Motor neuron (in vitro differentiated cells): ENCODE measurements around the gene PIK3CB. TPM values are rescaled to one million over a fixed set of nuclear protein-coding genes. Genes with fewer than 3 reads are reported as not detected.
A peak's percentile ranks its signal among the peaks of the same experiment; 100 is the strongest.
"Not testable (repeated sequence)": the region's sequence is repeated elsewhere in the genome, so short reads cannot be mapped to it uniquely, and the experiment has no call there.

ENCODE experiments used
- ATAC-seq, 8 experiments: fragments of 200-7000 bp; cut with Tn5 transposase; replicated peaks in 6 of 8; 2 replicates each; pipeline ENCODE4 v1.8.0; 2021; ENCODE audit warnings: mild to moderate bottlenecking in 8 of 8, moderate library complexity in 8 of 8
- H3K27ac ChIP-seq, 2 donors: fragments of 250-450 bp; sonication (Bioruptor Pico); 2 replicates each; pipeline ENCODE4 v1.9.0; 2021; ENCODE audit warnings: antibody characterized with exemption in 2 of 2, mild to moderate bottlenecking in 2 of 2, moderate library complexity in 1 of 2
- H3K4me1 ChIP-seq, 2 donors: fragments of 250-450 bp; sonication (Bioruptor Pico); replicated peaks in 1 of 2; 2 replicates each; pipeline ENCODE4 v1.6.1; 2021; ENCODE audit warnings: antibody characterized with exemption in 2 of 2, mild to moderate bottlenecking in 2 of 2, moderate library complexity in 1 of 2
- H3K4me3 ChIP-seq, 5 donors: fragments of 250-450 bp; sonication (Bioruptor Pico); 2 replicates each; pipeline ENCODE4 v1.9.0; 2021; ENCODE audit warnings: antibody characterized with exemption in 5 of 5, mild to moderate bottlenecking in 5 of 5, moderate library complexity in 4 of 5
- WGBS, 10 experiments: fragments of 450-650 bp; shearing (Covaris generic); methylation state at CpG; one replicate each; pipeline ENCODE4 v1.0.0; 2022; 5-methylcytosine and 5-hydroxymethylcytosine counted together
- in situ Hi-C, 9 experiments: fragments of 400-800 bp; cut with MboI; loops; one replicate each; pipeline ENCODE4 v1.15.0; 2021; ENCODE audit warnings: low sequenced_read_pairs in 9 of 9, low pct_unique_long_range_greater_than_20kb in 2 of 9; ENCODE audit not compliant: unreplicated experiment in 9 of 9
- total RNA-seq, 8 experiments: library from RNA; unstranded; fragments of 300-600 nt; gene quantifications; 2 replicates each; pipeline versions ENCODE4 v1.2.3 to v1.2.4, GENCODE V29; 2022

The PIK3CB gene
- total RNA-seq, 8 experiments from 2014 or later, result 5.8 to 21.0 (median 10.6) TPM

DNA sequence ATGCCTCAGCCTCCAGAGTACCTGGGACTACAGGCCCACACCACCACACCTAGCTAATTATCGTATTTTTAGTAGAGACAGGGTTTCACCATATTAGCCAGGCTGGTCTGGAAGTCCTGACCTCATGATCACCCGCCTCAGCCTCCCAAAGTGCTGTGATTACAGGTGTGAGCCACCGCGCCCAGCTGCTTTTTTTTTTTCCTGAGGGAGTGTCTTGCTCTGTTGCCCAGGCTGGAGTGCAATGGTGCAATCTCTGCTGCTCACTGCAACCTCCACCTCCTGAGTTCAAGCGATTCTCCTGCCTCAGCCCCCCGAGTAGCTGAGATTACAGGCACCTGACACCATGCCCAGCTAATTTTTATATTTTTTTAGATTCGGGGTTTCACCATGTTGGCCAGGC, 3.7 kb upstream of the PIK3CB start:
- ATAC-seq, H3K4me1 ChIP-seq, in situ Hi-C loops, H3K27ac ChIP-seq, H3K4me3 ChIP-seq: not testable (repeated sequence)
- WGBS, 10 experiments, result 80 to 100% (median 100%) methylated on average over 2 to 6 of the region's 7 CpGs; no CpG with 5 or more reads in 3 of the 10 experiments

- Histone ChIP-seq H3K4me3 (peak overlapping the region in 1 of 5 donors; percentile 76), H3K27ac (peak overlapping the region in 1 of 2 donors; percentile 12)
- in situ Hi-C loops, ATAC-seq, H3K4me1 ChIP-seq: not testable (repeated sequence)
- 89 to 100% (median 98%) methylated on average over 2 to 14 of the region's 19 CpGs for WGBS, 10 experiments
Observed at GRCh38 chr3:138835846-138836245, 1.1 kb upstream of the PIK3CB start.

DNA sequence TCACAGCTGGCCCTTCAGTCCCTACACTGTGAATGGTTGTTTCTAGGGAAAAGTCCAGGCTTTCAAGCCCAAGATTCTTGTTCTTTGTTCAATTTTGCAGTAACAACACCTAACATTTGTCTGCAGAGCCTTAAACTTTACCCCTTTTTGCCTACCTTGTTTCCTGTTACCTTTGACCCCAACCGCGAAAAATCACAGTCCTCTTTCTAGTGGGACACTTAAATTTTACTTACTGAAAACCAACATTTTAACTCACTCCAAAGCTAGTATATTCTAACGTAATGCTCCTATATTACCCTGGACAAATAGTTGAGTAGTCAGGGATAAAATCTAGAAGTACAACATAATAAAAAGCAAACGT, 649 bp upstream of the PIK3CB start:
- Histone ChIP-seq H3K4me3 (peak overlapping the region; percentile 55 to 85 (median 71)), H3K4me1 (peaks cover 2 to 5% of the 10 kb centered on the region in 2 donors), H3K27ac (peak overlapping the region; percentile 88 to 91)
- no peak for ATAC-seq
- in situ Hi-C loops, result no loop called here
- WGBS, 10 experiments, result 14 to 81% (median 50%) methylated on average over 2 to 4 of the region's 4 CpGs; no CpG with 5 or more reads in 1 of the 10 experiments

GRCh38 chr3:138833899-138834595, 681 bp downstream of the PIK3CB start:
- 0 to 8% (median 0%) methylated on average over 1 to 16 of the region's 43 CpGs; no CpG with 5 or more reads in 1 of the 10 experiments for WGBS, 10 experiments
- in situ Hi-C loops, result no loop called here
- Histone ChIP-seq H3K27ac (peak overlapping the region; percentile 88 to 91), H3K4me1 (peaks cover 2 to 5% of the 10 kb centered on the region in 2 donors), H3K4me3 (peak overlapping the region; percentile 55 to 85 (median 71))
- peak in 6 of 8 experiments; percentile 40 to 67 (median 59) for ATAC-seq

DNA sequence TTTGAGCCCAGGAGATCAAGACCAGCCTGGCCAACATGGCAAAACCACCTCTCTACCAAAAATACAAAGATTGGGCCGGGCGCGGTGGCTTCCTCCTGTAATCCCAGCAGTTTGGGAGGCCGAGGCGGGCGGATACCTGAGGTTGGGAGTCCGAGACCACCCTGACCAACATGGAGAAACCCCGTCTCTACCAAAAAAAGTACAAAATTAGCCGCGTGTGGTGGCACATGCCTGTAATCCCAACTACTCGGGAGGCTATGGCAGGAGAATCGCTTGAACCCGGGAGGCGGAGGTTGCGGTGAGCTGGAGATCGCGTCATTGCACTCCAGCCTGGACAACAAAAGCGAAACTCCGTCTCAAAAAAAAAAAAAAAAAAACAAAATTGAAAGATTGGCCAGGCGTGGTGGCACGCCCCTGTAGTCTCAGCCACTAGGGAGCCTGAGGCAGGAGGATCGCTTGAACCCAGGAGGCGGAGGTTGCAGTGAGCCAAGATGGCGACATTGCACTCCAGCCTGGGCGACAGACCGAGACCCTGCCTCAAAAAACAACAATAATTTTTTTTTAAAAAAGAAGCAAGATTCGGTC, 2.2 kb downstream of the PIK3CB start:
- H3K4me3 ChIP-seq, H3K27ac ChIP-seq, H3K4me1 ChIP-seq, ATAC-seq, in situ Hi-C loops: not testable (repeated sequence)
- WGBS, 10 experiments, result 88 to 100% (median 100%) methylated on average over 1 to 12 of the region's 27 CpGs; no CpG with 5 or more reads in 1 of the 10 experiments

GRCh38 chr3:138829886-138830510, 4.7 kb downstream of the PIK3CB start:
- in situ Hi-C loops, result no loop called here
- H3K27ac ChIP-seq, result no peak overlapping the region
- no peaks in the 10 kb centered on the region for H3K4me1 ChIP-seq
- ATAC-seq, result no peak
- no peak overlapping the region for H3K4me3 ChIP-seq
- 90 to 100% (median 94%) methylated on average over 1 to 11 of the region's 15 CpGs; no CpG with 5 or more reads in 1 of the 10 experiments for WGBS, 10 experiments

DNA sequence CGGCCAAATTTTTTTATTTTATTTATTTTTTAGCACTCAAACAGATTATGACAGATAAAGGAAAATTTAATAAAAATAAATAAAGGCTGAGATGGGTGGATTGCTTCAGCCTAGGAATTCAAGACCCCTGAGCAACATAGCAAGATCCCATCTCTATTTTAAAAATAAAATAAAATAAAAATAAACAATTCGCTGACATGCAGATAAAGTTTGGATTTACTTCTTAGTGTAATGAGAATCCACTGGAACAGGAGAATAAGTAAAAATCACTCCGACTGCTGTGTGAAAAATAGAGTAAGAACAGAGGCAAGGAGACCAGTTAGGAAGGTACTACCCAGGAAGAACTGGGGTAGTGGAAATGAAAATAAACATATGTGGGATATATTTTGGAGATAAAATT, 5.6 kb downstream of the PIK3CB start:
- no peak for ATAC-seq
- Histone ChIP-seq H3K4me1 (no peaks in the 10 kb centered on the region), H3K27ac (no peak overlapping the region), H3K4me3 (no peak overlapping the region)
- 83 to 100% (median 98%) methylated on average over 1 to 3 of the region's 3 CpGs; no CpG with 5 or more reads in 1 of the 10 experiments for WGBS, 10 experiments
- in situ Hi-C loops, result no loop called here

DNA sequence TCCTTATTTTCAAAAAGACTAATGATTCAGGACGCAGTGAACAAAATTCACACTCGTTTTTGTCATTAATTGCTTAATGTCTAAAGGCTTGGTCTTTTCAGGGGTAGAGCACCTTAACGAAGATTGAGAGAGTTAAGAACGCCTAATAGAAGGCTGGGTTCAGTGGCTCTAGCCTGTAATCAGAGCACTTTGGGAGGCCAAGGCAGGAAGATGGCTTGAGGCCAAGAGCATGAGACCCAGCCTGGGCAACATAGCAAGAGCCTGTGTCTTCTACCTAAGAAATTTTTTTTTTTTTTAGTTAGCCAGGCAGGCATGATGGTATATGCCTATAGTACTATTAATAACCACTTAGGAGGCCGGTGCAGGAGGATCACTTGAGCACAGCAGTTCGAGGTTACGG, 7.5 kb downstream of the PIK3CB start:
- Histone ChIP-seq H3K4me1 (no peaks in the 10 kb centered on the region), H3K4me3 (no peak overlapping the region), H3K27ac (no peak overlapping the region)
- no peak for ATAC-seq
- in situ Hi-C loops, result no loop called here
- 40 to 100% (median 95%) methylated on average over 1 to 7 of the region's 7 CpGs; no CpG with 5 or more reads in 1 of the 10 experiments for WGBS, 10 experiments

GRCh38 chr3:138825336-138825735, 9.4 kb downstream of the PIK3CB start:
- in situ Hi-C loops, result no loop called here
- H3K27ac ChIP-seq, result no peak overlapping the region
- no peak overlapping the region for H3K4me3 ChIP-seq
- no peaks in the 10 kb centered on the region for H3K4me1 ChIP-seq
- no peak for ATAC-seq
- WGBS, 10 experiments, result 90 to 100% (median 100%) methylated on average over 1 to 2 of the region's 2 CpGs; no CpG with 5 or more reads in 4 of the 10 experiments

- no peak overlapping the region for H3K27ac ChIP-seq
Observed at GRCh38 chr3:138824114-138824506, 10.6 kb downstream of the PIK3CB start.

DNA sequence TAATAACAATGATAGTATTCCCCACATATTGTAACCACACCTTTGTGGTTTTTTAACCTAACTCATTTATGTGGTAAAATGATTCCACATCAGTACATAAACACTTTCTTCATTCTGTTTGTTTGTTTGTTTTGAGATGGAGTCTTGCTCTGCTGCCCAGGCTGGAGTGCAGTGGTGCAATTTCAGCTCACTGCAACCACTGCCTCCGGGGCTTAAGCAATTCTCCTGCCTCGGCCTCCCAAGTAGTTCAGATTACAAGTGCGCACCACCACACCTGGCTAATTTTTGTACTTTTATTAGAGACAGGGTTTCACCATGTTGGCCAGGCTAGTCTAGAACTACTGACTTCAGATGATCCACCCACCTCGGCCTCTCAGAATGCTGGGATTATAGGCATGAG, 14.3 kb downstream of the PIK3CB start:
- H3K27ac ChIP-seq, in situ Hi-C loops, H3K4me1 ChIP-seq, H3K4me3 ChIP-seq, ATAC-seq: not testable (repeated sequence)
- 100% methylated on average over 1 to 4 of the region's 4 CpGs; no CpG with 5 or more reads in 5 of the 10 experiments for WGBS, 10 experiments

More at GRCh38 chr3:138824114-138824506, 10.6 kb downstream of the PIK3CB start:
- Histone ChIP-seq H3K4me3 (no peak overlapping the region), H3K4me1 (no peaks in the 10 kb centered on the region)
- 11 to 86% (median 67%) methylated on average over 1 of the region's 1 CpG; no CpG with 5 or more reads in 5 of the 10 experiments for WGBS, 10 experiments
- peak in 1 of 8 experiments; percentile 24 for ATAC-seq
- in situ Hi-C loops, result no loop called here

- no peak overlapping the region for H3K4me3 ChIP-seq
- no peak for ATAC-seq
- no peak overlapping the region for H3K27ac ChIP-seq
- H3K4me1 ChIP-seq, result peaks cover 0 to 8% of the 10 kb centered on the region in 2 donors
- WGBS, 10 experiments, result 17 to 100% (median 91%) methylated on average over 1 of the region's 1 CpG; no CpG with 5 or more reads in 5 of the 10 experiments
- in situ Hi-C loops, result no loop called here
Observed at GRCh38 chr3:138818185-138818860, 16.4 kb downstream of the PIK3CB start.

- in situ Hi-C loops, result no loop called here
- no peak overlapping the region for H3K27ac ChIP-seq
- no peak for ATAC-seq
- H3K4me1 ChIP-seq, result peaks cover 0 to 8% of the 10 kb centered on the region in 2 donors
- WGBS, 10 experiments, result 80 to 100% (median 96%) methylated on average over 1 to 3 of the region's 3 CpGs; no CpG with 5 or more reads in 3 of the 10 experiments
- no peak overlapping the region for H3K4me3 ChIP-seq
Observed at GRCh38 chr3:138817695-138818094, 17.0 kb downstream of the PIK3CB start.
